Upper lobe of right lung (tissue), 1 donor: ENCODE data around the gene GPC4. TPM values are rescaled to one million over a fixed set of nuclear protein-coding genes. Genes with fewer than 3 reads are reported as not detected.

Source experiments
- ATAC-seq: fragments of 200-7000 bp; cut with Tn5 transposase; one replicate; pipeline ENCODE4 v1.9.1; 2020; ENCODE audit warnings: mild to moderate bottlenecking, moderate library complexity
- DNase-seq: peaks from one replicate; pipeline ENCODE4 v3.0.0-alpha.2; 2020
- H3K27ac ChIP-seq: fragments of 200-600 bp; one replicate; pipeline ENCODE4 v1.8.0; 2022
- H3K27me3 ChIP-seq: fragments of 200-600 bp; one replicate; pipeline ENCODE4 v1.8.0; 2022; ENCODE audit warnings: mild to moderate bottlenecking
- H3K36me3 ChIP-seq: fragments of 200-600 bp; one replicate; pipeline ENCODE4 v1.8.0; 2022
- H3K4me1 ChIP-seq: fragments of 200-600 bp; one replicate; pipeline ENCODE4 v1.8.0; 2022
- H3K4me3 ChIP-seq: fragments of 200-600 bp; one replicate; pipeline ENCODE4 v1.8.0; 2022; ENCODE audit warnings: mild to moderate bottlenecking
- H3K9me3 ChIP-seq: fragments of 200-600 bp; one replicate; pipeline ENCODE4 v1.8.0; 2022
- CTCF ChIP-seq: fragments of 200-600 bp; IDR thresholded peaks from one replicate; pipeline ENCODE4 v1.8.0; 2022; ENCODE audit warnings: antibody characterized with exemption
- intact Hi-C: fragments of 100-400 bp; cut with DNase I; formaldehyde crosslinking; loops from one replicate; pipeline ENCODE4 v1.11.0; 2022
- total RNA-seq: library from RNA; stranded (reverse); fragmentation: NEBNext Ultra II Directional; extraction: Animal tissue kit (Norgen Biotek cat#: 25700); gene quantifications from one replicate; pipeline ENCODE4 v1.2.1, GENCODE V29; 2021
- donor health status: DM: no; HTN: yes; CAD: no; lungs with severe emphysema.

Gene GPC4
- total RNA-seq, 1 donor from 2014 or later = 55.5 TPM

- no peaks in the 10 kb centered on the region for H3K4me1 ChIP-seq
- no peak overlapping the region for H3K27ac ChIP-seq
- H3K36me3 ChIP-seq = no peaks in the 10 kb centered on the region
- TF ChIP-seq CTCF = no peak
- no peak overlapping the region for H3K4me3 ChIP-seq
- DNase-seq (no peak), ATAC-seq (no peak)
- intact Hi-C loops = no loop called here
- H3K9me3 ChIP-seq = no peaks in the 10 kb centered on the region
- no peaks in the 10 kb centered on the region for H3K27me3 ChIP-seq
Measured at GRCh38 chrX:133350751-133351150, 64.5 kb downstream of the GPC4 start.

DNA sequence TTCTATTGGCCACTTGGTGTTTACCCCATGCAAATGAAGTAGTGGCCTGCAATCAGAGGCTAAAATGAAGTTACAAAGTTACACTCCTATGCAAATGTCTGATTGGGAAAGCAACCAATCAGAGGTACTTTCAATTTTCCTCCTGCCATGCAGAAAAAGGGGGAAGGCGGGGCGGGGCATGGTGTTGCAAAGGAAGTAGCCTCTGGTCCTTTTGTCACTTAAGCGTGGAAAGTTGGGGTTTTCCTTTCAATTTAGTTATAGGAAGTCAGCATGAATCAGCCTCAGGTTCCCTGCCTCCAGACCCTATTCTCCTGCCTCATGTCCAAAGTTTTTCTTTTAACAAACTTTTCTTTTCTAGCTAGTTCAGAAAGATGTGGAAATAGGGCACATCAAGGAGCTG, 69.3 kb downstream of the GPC4 start:
- Histone ChIP-seq H3K4me3 (no peak overlapping the region), H3K36me3 (no peaks in the 10 kb centered on the region), H3K27me3 (no peaks in the 10 kb centered on the region), H3K27ac (no peak overlapping the region), H3K9me3 (no peaks in the 10 kb centered on the region), H3K4me1 (no peaks in the 10 kb centered on the region)
- no peak for TF ChIP-seq CTCF
- no peak for ATAC-seq
- intact Hi-C loops = no loop called here
- no peak for DNase-seq

- TF ChIP-seq CTCF = no peak
- DNase-seq (no peak), ATAC-seq (no peak)
- Histone ChIP-seq H3K4me3 (no peak overlapping the region), H3K36me3 (no peaks in the 10 kb centered on the region), H3K4me1 (no peaks in the 10 kb centered on the region), H3K9me3 (no peaks in the 10 kb centered on the region), H3K27ac (no peak overlapping the region), H3K27me3 (no peaks in the 10 kb centered on the region)
- intact Hi-C loops = no loop called here
Measured at GRCh38 chrX:133339566-133339965, 75.7 kb downstream of the GPC4 start.

- H3K9me3 ChIP-seq = no peaks in the 10 kb centered on the region
- ATAC-seq (no peak), DNase-seq (no peak)
- H3K36me3 ChIP-seq = no peaks in the 10 kb centered on the region
- intact Hi-C loops = no loop called here
- no peak overlapping the region for H3K4me3 ChIP-seq
- H3K4me1 ChIP-seq = no peaks in the 10 kb centered on the region
- no peaks in the 10 kb centered on the region for H3K27me3 ChIP-seq
- TF ChIP-seq CTCF = no peak
- H3K27ac ChIP-seq = no peak overlapping the region
Measured at GRCh38 chrX:133337250-133337649, 78.0 kb downstream of the GPC4 start.

DNA sequence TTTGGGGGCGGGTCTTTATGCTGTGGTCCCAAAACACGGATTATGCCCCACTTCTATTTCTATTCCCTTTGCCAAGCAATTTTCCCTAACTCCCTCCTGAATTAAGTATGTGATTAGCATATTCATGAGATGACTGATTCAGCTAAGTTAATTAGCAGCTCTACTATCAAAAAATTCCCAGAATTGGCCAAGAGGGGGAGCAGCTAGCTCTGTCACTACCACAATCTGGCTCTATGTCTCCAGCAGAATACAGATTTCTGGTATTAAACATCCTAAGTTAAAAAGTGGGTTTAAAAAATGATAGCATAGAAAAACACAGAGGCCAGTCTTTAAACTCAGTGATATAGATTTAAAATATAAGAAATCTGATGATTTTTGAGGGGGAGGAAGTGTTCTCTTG, 80.3 kb downstream of the GPC4 start:
- no peaks in the 10 kb centered on the region for H3K9me3 ChIP-seq
- no peaks in the 10 kb centered on the region for H3K36me3 ChIP-seq
- H3K4me3 ChIP-seq = no peak overlapping the region
- no peak overlapping the region for H3K27ac ChIP-seq
- no peak for DNase-seq
- H3K4me1 ChIP-seq = no peaks in the 10 kb centered on the region
- ATAC-seq = peak; percentile 60
- intact Hi-C loops = no loop called here
- TF ChIP-seq CTCF = peak; percentile 46
- no peaks in the 10 kb centered on the region for H3K27me3 ChIP-seq

DNA sequence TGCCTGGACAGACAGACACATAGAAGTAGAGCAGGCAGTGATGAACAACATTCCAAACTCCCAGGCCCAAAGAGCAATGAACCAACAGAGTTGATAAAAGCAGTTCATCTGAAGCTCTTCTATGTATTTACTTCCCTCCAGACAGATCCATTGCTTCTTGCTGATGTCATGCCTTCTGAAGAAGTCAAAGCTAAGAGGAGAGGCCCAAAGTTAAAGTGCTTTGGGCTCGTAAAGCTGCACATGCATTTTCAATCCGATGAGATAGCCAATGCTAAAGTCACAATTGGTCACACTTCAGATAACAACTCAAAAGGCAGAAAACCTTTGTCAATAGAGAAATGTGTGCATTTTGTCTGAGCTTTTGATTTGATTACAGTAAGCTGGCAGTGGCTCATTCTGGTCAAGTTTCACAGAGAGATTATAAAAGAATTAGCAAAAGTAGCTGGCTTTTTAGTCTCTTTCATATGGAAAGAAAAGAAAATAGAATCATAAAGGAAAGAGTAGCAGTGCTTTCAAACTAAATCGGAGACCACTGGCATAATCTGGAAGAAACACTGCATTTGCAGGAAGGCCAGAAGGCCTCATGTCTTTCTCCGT, 82.0 kb downstream of the GPC4 start:
- intact Hi-C loops = no loop called here

More for the DNA sequence above, 82.0 kb downstream of the GPC4 start:
- ATAC-seq = no peak
- H3K9me3 ChIP-seq = no peaks in the 10 kb centered on the region
- no peak overlapping the region for H3K4me3 ChIP-seq
- no peak for TF ChIP-seq CTCF
- H3K27me3 ChIP-seq = no peaks in the 10 kb centered on the region
- no peaks in the 10 kb centered on the region for H3K4me1 ChIP-seq
- H3K36me3 ChIP-seq = no peaks in the 10 kb centered on the region
- DNase-seq = no peak
- H3K27ac ChIP-seq = no peak overlapping the region
